Mesenchymal stem cell (in vitro differentiated cells and primary cell): Measurements from ENCODE around the gene NACAD.

ENCODE experiments used
- DNase-seq: peaks from one replicate; pipeline ENCODE4 v3.0.0-alpha.2; 2013
- H2AFZ ChIP-seq: one replicate; pipeline ENCODE4 v1.6.1; 2013; ENCODE audit warnings: low read depth, mild to moderate bottlenecking, control low read depth, inconsistent platforms, low read length, moderate library complexity
- H2AK5ac ChIP-seq: 2 replicates; pipeline ENCODE4 v1.6.1; 2013; ENCODE audit warnings: low read length, moderate library complexity, mild to moderate bottlenecking, inconsistent platforms; ENCODE audit not compliant: severe bottlenecking
- H2BK120ac ChIP-seq: one replicate; pipeline ENCODE4 v1.6.1; 2013; ENCODE audit warnings: low read depth, mild to moderate bottlenecking, inconsistent platforms, low read length, moderate library complexity
- H2BK12ac ChIP-seq, 2 experiments: one replicate each; pipeline ENCODE4 v1.6.1; 2013; ENCODE audit warnings: inconsistent platforms in 2 of 2, low read length in 2 of 2, mild to moderate bottlenecking in 2 of 2, moderate library complexity in 2 of 2, control low read depth in 1 of 2
- H2BK15ac ChIP-seq: one replicate; pipeline ENCODE4 v1.6.1; 2013; ENCODE audit warnings: mild to moderate bottlenecking, low read depth, inconsistent platforms; ENCODE audit not compliant: poor library complexity, severe bottlenecking
- H2BK5ac ChIP-seq: 2 replicates; pipeline ENCODE4 v1.6.1; 2013; ENCODE audit warnings: low read depth, mild to moderate bottlenecking, low read length, control low read depth, inconsistent platforms; ENCODE audit not compliant: poor library complexity, severe bottlenecking
- H3K14ac ChIP-seq, 2 experiments: one replicate each; pipeline ENCODE4 v1.6.1; 2013; ENCODE audit warnings: inconsistent platforms in 2 of 2, low read length in 2 of 2, control low read depth in 1 of 2, mild to moderate bottlenecking in 1 of 2, moderate library complexity in 1 of 2
- H3K18ac ChIP-seq, 2 experiments: one replicate each; pipeline ENCODE4 v1.6.1; 2013; ENCODE audit warnings: inconsistent platforms in 2 of 2, low read length in 2 of 2, control low read depth in 1 of 2, low read depth in 1 of 2, mild to moderate bottlenecking in 1 of 2
- H3K23ac ChIP-seq, 2 experiments: one replicate each; pipeline ENCODE4 v1.6.1; 2013; ENCODE audit warnings: inconsistent platforms in 2 of 2, low read length in 2 of 2, mild to moderate bottlenecking in 2 of 2, moderate library complexity in 2 of 2, control low read depth in 1 of 2
- H3K27ac ChIP-seq: 2 replicates; pipeline ENCODE4 v1.5.1; 2013; ENCODE audit warnings: mild to moderate bottlenecking, moderate library complexity, low read length, control low read depth, inconsistent platforms; ENCODE audit not compliant: poor library complexity, severe bottlenecking
- H3K27me3 ChIP-seq, 2 experiments: 2 replicates each; pipeline versions ENCODE4 v1.6.1 to v1.7.0; 2013; ENCODE audit warnings: low read length in 2 of 2, mild to moderate bottlenecking in 2 of 2, moderate library complexity in 2 of 2, control low read depth in 1 of 2, inconsistent platforms in 1 of 2; ENCODE audit not compliant: control insufficient read depth in 1 of 2, insufficient read depth in 1 of 2
- H3K36me3 ChIP-seq, 2 experiments: 2 replicates each; pipeline versions ENCODE4 v1.6.1 to v1.7.0; 2013; ENCODE audit warnings: low read length in 2 of 2, control low read depth in 1 of 2, inconsistent platforms in 1 of 2, low read depth in 1 of 2, mild to moderate bottlenecking in 1 of 2; ENCODE audit not compliant: insufficient read depth in 2 of 2, control insufficient read depth in 1 of 2
- H3K4ac ChIP-seq, 2 experiments: one replicate each; pipeline ENCODE4 v1.6.1; 2013; ENCODE audit warnings: inconsistent platforms in 2 of 2, low read length in 2 of 2, mild to moderate bottlenecking in 2 of 2, moderate library complexity in 2 of 2, control low read depth in 1 of 2, low read depth in 1 of 2
- H3K4me1 ChIP-seq: 2 replicates; pipeline ENCODE4 v1.6.1; 2013; ENCODE audit warnings: low read depth, low read length, control low read depth; ENCODE audit not compliant: control insufficient read depth, insufficient read depth
- H3K4me2 ChIP-seq: 2 replicates; pipeline ENCODE4 v1.6.1; 2013; ENCODE audit warnings: low read length, mild to moderate bottlenecking, inconsistent platforms; ENCODE audit not compliant: poor library complexity, severe bottlenecking
- H3K4me3 ChIP-seq, 2 experiments: 2 replicates each; pipeline versions ENCODE4 v1.5.1 to v1.7.0; 2013; ENCODE audit warnings: low read length in 2 of 2, mild to moderate bottlenecking in 2 of 2, control low read depth in 1 of 2, low read depth in 1 of 2; ENCODE audit not compliant: insufficient read depth in 1 of 2
- H3K79me1 ChIP-seq: replicated peaks from 2 replicates; pipeline ENCODE4 v1.6.1; 2013; ENCODE audit warnings: mild to moderate bottlenecking, control low read depth, low read length, inconsistent platforms; ENCODE audit not compliant: poor library complexity, severe bottlenecking
- H3K9ac ChIP-seq: 2 replicates; pipeline ENCODE4 v1.7.0; 2013; ENCODE audit warnings: mild to moderate bottlenecking, low read length, moderate library complexity
- H3K9me3 ChIP-seq: 2 replicates; pipeline ENCODE4 v1.7.0; 2013; ENCODE audit warnings: mild to moderate bottlenecking, low read length; ENCODE audit not compliant: control insufficient read depth
- H4K8ac ChIP-seq: one replicate; pipeline ENCODE4 v1.6.1; 2013; ENCODE audit warnings: inconsistent platforms, mild to moderate bottlenecking, low read length, moderate library complexity
- H4K91ac ChIP-seq: one replicate; pipeline ENCODE4 v1.6.1; 2013; ENCODE audit warnings: mild to moderate bottlenecking, low read length, inconsistent platforms
- WGBS: methylation state at CpG from one replicate; pipeline ENCODE4 v1.1.7; 2013; ENCODE audit warnings: mixed read lengths; 5-methylcytosine and 5-hydroxymethylcytosine counted together

NACAD gene

GRCh38 chr7:45036796-45037195 lies 52.0 kb downstream of the NACAD start:
- Histone ChIP-seq H3K79me1 (peaks cover 49% of the 10 kb centered on the region), H3K4ac (no peak overlapping the region), H2BK15ac (no peak overlapping the region), H2AK5ac (no peak overlapping the region), H3K27me3 (no peaks in the 10 kb centered on the region), H2BK12ac (no peak overlapping the region), H3K27ac (no peak overlapping the region), H2BK120ac (no peak overlapping the region), H4K8ac (no peak overlapping the region), H3K18ac (no peak overlapping the region), H3K36me3 (peaks cover 21 to 34% of the 10 kb centered on the region in 2 experiments), H2AFZ (no peak overlapping the region), H4K91ac (no peak overlapping the region), H3K14ac (no peak overlapping the region), H3K4me2 (no peak overlapping the region), H2BK5ac (no peak overlapping the region), H3K4me1 (peaks cover 16% of the 10 kb centered on the region), H3K23ac (no peak overlapping the region), H3K4me3 (no peak overlapping the region), H3K9ac (no peak overlapping the region), H3K9me3 (no peaks in the 10 kb centered on the region)
- no peak for DNase-seq
- 96% methylated on average over 8 of the region's 8 CpGs for WGBS

DNA sequence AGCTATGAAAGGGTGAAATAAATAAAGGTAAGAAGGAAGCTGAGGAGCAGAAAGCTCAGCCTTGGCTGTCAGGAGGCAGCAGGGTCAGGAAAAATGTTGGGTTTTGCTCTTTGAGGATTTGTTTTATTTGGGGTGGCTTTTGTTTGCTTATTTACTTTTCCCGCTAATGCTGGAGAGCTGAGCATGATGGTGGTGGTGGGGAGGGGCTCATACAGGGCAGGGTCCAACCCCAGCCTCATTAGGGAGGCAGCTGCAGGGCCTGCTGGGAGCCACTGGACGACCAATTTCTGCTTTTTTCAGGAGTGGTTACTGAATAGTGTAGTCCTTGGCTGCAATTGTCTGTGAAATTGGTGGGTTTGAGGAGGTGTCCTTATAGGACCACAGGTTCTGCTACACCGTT lies 52.5 kb downstream of the NACAD start:
- no peaks in the 10 kb centered on the region for H3K9me3 ChIP-seq
- no peak overlapping the region for H3K4ac ChIP-seq
- no peak overlapping the region for H4K91ac ChIP-seq
- H3K36me3 ChIP-seq, result peaks cover 16 to 29% of the 10 kb centered on the region in 2 experiments
- no peak overlapping the region for H3K27ac ChIP-seq
- H3K18ac ChIP-seq, result no peak overlapping the region
- no peak overlapping the region for H3K14ac ChIP-seq
- H2BK5ac ChIP-seq, result no peak overlapping the region
- H4K8ac ChIP-seq, result no peak overlapping the region
- H3K79me1 ChIP-seq, result peaks cover 45% of the 10 kb centered on the region
- peaks cover 19% of the 10 kb centered on the region for H3K4me1 ChIP-seq
- no peak overlapping the region for H3K4me3 ChIP-seq
- H2BK12ac ChIP-seq, result no peak overlapping the region
- no peak overlapping the region for H2BK120ac ChIP-seq
- DNase-seq, result no peak
- H2AK5ac ChIP-seq, result no peak overlapping the region
- no peak overlapping the region for H3K4me2 ChIP-seq
- no peak overlapping the region for H2BK15ac ChIP-seq
- 92% methylated on average over 3 of the region's 3 CpGs for WGBS
- H2AFZ ChIP-seq, result no peak overlapping the region
- H3K9ac ChIP-seq, result no peak overlapping the region
- no peaks in the 10 kb centered on the region for H3K27me3 ChIP-seq
- no peak overlapping the region for H3K23ac ChIP-seq

GRCh38 chr7:45035893-45036292 lies 52.9 kb downstream of the NACAD start:
- no peak overlapping the region for H2BK15ac ChIP-seq
- peaks cover 16 to 25% of the 10 kb centered on the region in 2 experiments for H3K36me3 ChIP-seq
- no peak overlapping the region for H2BK5ac ChIP-seq
- H2AFZ ChIP-seq, result no peak overlapping the region
- H4K8ac ChIP-seq, result no peak overlapping the region
- no peak overlapping the region for H3K4me2 ChIP-seq
- no peak overlapping the region for H3K14ac ChIP-seq
- H4K91ac ChIP-seq, result no peak overlapping the region
- WGBS, result 94% methylated on average over 6 of the region's 6 CpGs
- no peaks in the 10 kb centered on the region for H3K9me3 ChIP-seq
- H3K27ac ChIP-seq, result no peak overlapping the region
- H3K27me3 ChIP-seq, result no peaks in the 10 kb centered on the region
- H2BK12ac ChIP-seq, result no peak overlapping the region
- H3K4ac ChIP-seq, result no peak overlapping the region
- no peak overlapping the region for H2AK5ac ChIP-seq
- no peak for DNase-seq
- peaks cover 43% of the 10 kb centered on the region for H3K79me1 ChIP-seq
- H3K18ac ChIP-seq, result no peak overlapping the region
- H2BK120ac ChIP-seq, result no peak overlapping the region
- peaks cover 19% of the 10 kb centered on the region for H3K4me1 ChIP-seq
- no peak overlapping the region for H3K23ac ChIP-seq
- H3K4me3 ChIP-seq, result no peak overlapping the region
- H3K9ac ChIP-seq, result no peak overlapping the region

DNA sequence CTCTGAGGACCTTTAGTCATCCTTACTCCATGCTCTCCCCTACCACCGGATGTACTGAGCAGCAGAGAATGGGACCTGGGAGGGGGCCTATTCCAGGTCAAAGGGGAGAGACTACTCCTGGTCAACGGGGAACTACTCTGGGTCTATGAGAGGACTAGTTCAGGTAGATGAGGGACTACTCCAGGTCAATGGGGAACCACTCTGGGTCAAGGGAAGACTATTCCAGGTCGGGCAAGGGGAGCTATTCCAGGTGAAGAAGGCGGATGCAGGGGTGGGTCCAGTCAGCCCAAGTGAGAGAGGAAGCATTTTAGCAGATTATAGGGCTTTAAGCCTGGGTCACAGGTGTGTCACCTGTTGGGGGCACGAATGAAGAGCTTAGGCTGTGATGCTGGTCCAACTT lies 53.4 kb downstream of the NACAD start:
- H3K18ac ChIP-seq, result no peak overlapping the region
- H3K27ac ChIP-seq, result no peak overlapping the region
- H3K4me1 ChIP-seq, result peaks cover 19% of the 10 kb centered on the region
- no peak overlapping the region for H2BK12ac ChIP-seq
- no peak overlapping the region for H3K9ac ChIP-seq
- H2AFZ ChIP-seq, result no peak overlapping the region
- no peaks in the 10 kb centered on the region for H3K9me3 ChIP-seq
- WGBS, result 95% methylated on average over 4 of the region's 5 CpGs
- no peak overlapping the region for H4K91ac ChIP-seq
- H2BK15ac ChIP-seq, result no peak overlapping the region
- H3K4ac ChIP-seq, result no peak overlapping the region
- no peak for DNase-seq
- H3K23ac ChIP-seq, result no peak overlapping the region
- H3K4me2 ChIP-seq, result no peak overlapping the region
- no peak overlapping the region for H2BK5ac ChIP-seq
- H4K8ac ChIP-seq, result no peak overlapping the region
- no peak overlapping the region for H2AK5ac ChIP-seq
- H3K79me1 ChIP-seq, result peaks cover 39% of the 10 kb centered on the region
- no peak overlapping the region for H3K14ac ChIP-seq
- peaks cover 11 to 20% of the 10 kb centered on the region in 2 experiments for H3K36me3 ChIP-seq
- no peak overlapping the region for H3K4me3 ChIP-seq
- no peaks in the 10 kb centered on the region for H3K27me3 ChIP-seq
- H2BK120ac ChIP-seq, result no peak overlapping the region
